GM21360 (cell line): ENCODE data around the gene NTM.

ENCODE experiments used
- ATAC-seq: cut with Tn5 transposase; IDR thresholded peaks from one replicate; pipeline ENCODE4 v1.9.1; 2021; ENCODE audit warnings: mild to moderate bottlenecking, moderate library complexity; ENCODE audit not compliant: unreplicated experiment

NTM gene

GRCh38 chr11:131696690-131697089 is 326.3 kb downstream of the NTM start:
- ATAC-seq = no peak

GRCh38 chr11:131703311-131703710 is 332.9 kb downstream of the NTM start:
- ATAC-seq = no peak

- no peak for ATAC-seq
Measured at GRCh38 chr11:131704682-131705081, 334.3 kb downstream of the NTM start.

GRCh38 chr11:131710511-131710910 is 340.1 kb downstream of the NTM start:
- ATAC-seq = no peak

GRCh38 chr11:131712897-131713296 is 342.5 kb downstream of the NTM start:
- no peak for ATAC-seq

GRCh38 chr11:131713529-131714134 is 343.2 kb downstream of the NTM start:
- no peak for ATAC-seq

GRCh38 chr11:131717616-131718015 is 347.2 kb downstream of the NTM start:
- ATAC-seq = no peak

GRCh38 chr11:131723088-131723487 is 352.7 kb downstream of the NTM start:
- no peak for ATAC-seq

- no peak for ATAC-seq
Measured at GRCh38 chr11:131724436-131724975, 354.1 kb downstream of the NTM start.

- ATAC-seq = no peak
Measured at GRCh38 chr11:131734871-131735270, 364.5 kb downstream of the NTM start.

- ATAC-seq = no peak
Measured at GRCh38 chr11:131737357-131737756, 366.9 kb downstream of the NTM start.

GRCh38 chr11:131739243-131739882 is 368.9 kb downstream of the NTM start:
- no peak for ATAC-seq

- ATAC-seq = no peak
Measured at GRCh38 chr11:131744847-131745246, 374.4 kb downstream of the NTM start.

GRCh38 chr11:131745405-131745804 is 375.0 kb downstream of the NTM start:
- ATAC-seq = no peak

- ATAC-seq = no peak
Measured at GRCh38 chr11:131746201-131746600, 375.8 kb downstream of the NTM start.

- ATAC-seq = no peak
Measured at GRCh38 chr11:131748151-131749050, 378.0 kb downstream of the NTM start.

- no peak for ATAC-seq
Measured at GRCh38 chr11:131749101-131749500, 378.7 kb downstream of the NTM start.

GRCh38 chr11:131750152-131750551 is 379.7 kb downstream of the NTM start:
- no peak for ATAC-seq

GRCh38 chr11:131750692-131751091 is 380.3 kb downstream of the NTM start:
- ATAC-seq = no peak

GRCh38 chr11:131754671-131755070 is 384.3 kb downstream of the NTM start:
- no peak for ATAC-seq

GRCh38 chr11:131756479-131757110 is 386.2 kb downstream of the NTM start:
- no peak for ATAC-seq
